ENCODE results near the gene RAB35.

Gene RAB35

GRCh38 chr12:120092551-120093335, 23.8 kb downstream of the RAB35 start:
- H3K27ac Mint-ChIP-seq = no peak overlapping the region
- H3K4me1 Mint-ChIP-seq = peaks cover 4% of the 10 kb centered on the region

GRCh38 chr12:120091371-120092090, 25.0 kb downstream of the RAB35 start:
- peaks cover 12% of the 10 kb centered on the region for H3K36me3 Mint-ChIP-seq
- DNase-seq (ENCODE audit: low spot score in 2 of 2) (no peak), ATAC-seq (ENCODE audit: low read depth) (no peak)
- H3K9me3 Mint-ChIP-seq = no peaks in the 10 kb centered on the region
- H3K27me3 Mint-ChIP-seq = peaks cover 2% of the 10 kb centered on the region
- no peak overlapping the region for H3K4me3 Mint-ChIP-seq
- H3K27ac Mint-ChIP-seq = no peak overlapping the region
- H3K4me1 Mint-ChIP-seq = peaks cover 9% of the 10 kb centered on the region

More at GRCh38 chr12:120092551-120093335, 23.8 kb downstream of the RAB35 start:
- Mint-ChIP-seq H3K27me3 (peaks cover 2% of the 10 kb centered on the region), H3K36me3 (peaks cover 12% of the 10 kb centered on the region), H3K9me3 (no peaks in the 10 kb centered on the region), H3K4me3 (no peak overlapping the region)
- no peak for DNase-seq (ENCODE audit: low spot score in 2 of 2)
- no peak for ATAC-seq (ENCODE audit: low read depth)

- Mint-ChIP-seq H3K4me1 (peaks cover 9% of the 10 kb centered on the region), H3K36me3 (peaks cover 9% of the 10 kb centered on the region), H3K27ac (no peak overlapping the region), H3K4me3 (no peak overlapping the region), H3K27me3 (peaks cover 2% of the 10 kb centered on the region), H3K9me3 (no peaks in the 10 kb centered on the region)
- DNase-seq (ENCODE audit: low spot score in 2 of 2) (no peak), ATAC-seq (ENCODE audit: low read depth) (no peak)
These were observed 25.8 kb downstream of the RAB35 start for GRCh38 chr12:120090626-120091295.

- Mint-ChIP-seq H3K27me3 (peaks cover 2% of the 10 kb centered on the region), H3K4me1 (peaks cover 9% of the 10 kb centered on the region), H3K27ac (no peak overlapping the region), H3K4me3 (no peak overlapping the region), H3K36me3 (peaks cover 9% of the 10 kb centered on the region), H3K9me3 (no peaks in the 10 kb centered on the region)
- DNase-seq (ENCODE audit: low spot score in 2 of 2) = no peak
- no peak for ATAC-seq (ENCODE audit: low read depth)
These were observed 26.3 kb downstream of the RAB35 start for GRCh38 chr12:120090206-120090605.

GRCh38 chr12:120089796-120090195, 26.8 kb downstream of the RAB35 start:
- Mint-ChIP-seq H3K36me3 (peaks cover 10% of the 10 kb centered on the region), H3K9me3 (no peaks in the 10 kb centered on the region), H3K27ac (no peak overlapping the region), H3K4me3 (no peak overlapping the region), H3K4me1 (peaks cover 9% of the 10 kb centered on the region), H3K27me3 (peaks cover 2% of the 10 kb centered on the region)
- DNase-seq (ENCODE audit: low spot score in 2 of 2) (no peak), ATAC-seq (ENCODE audit: low read depth) (no peak)

GRCh38 chr12:120089105-120089504, 27.4 kb downstream of the RAB35 start:
- DNase-seq (ENCODE audit: low spot score in 2 of 2) (no peak), ATAC-seq (ENCODE audit: low read depth) (no peak)
- Mint-ChIP-seq H3K4me3 (no peak overlapping the region), H3K27me3 (peaks cover 2% of the 10 kb centered on the region), H3K9me3 (no peaks in the 10 kb centered on the region), H3K4me1 (peaks cover 9% of the 10 kb centered on the region), H3K27ac (no peak overlapping the region), H3K36me3 (peaks cover 11% of the 10 kb centered on the region)

GRCh38 chr12:120086801-120087621, 29.5 kb downstream of the RAB35 start:
- Mint-ChIP-seq H3K36me3 (peaks cover 8% of the 10 kb centered on the region), H3K27ac (peak overlapping the region; percentile 73), H3K4me1 (peaks cover 9% of the 10 kb centered on the region), H3K4me3 (peak overlapping the region; percentile 70), H3K27me3 (peaks cover 2% of the 10 kb centered on the region), H3K9me3 (no peaks in the 10 kb centered on the region)
- ATAC-seq (ENCODE audit: low read depth) (peak; percentile 90), DNase-seq (ENCODE audit: low spot score in 2 of 2) (peak; percentile 99)

- DNase-seq (ENCODE audit: low spot score in 2 of 2) = no peak
- no peak for ATAC-seq (ENCODE audit: low read depth)
- Mint-ChIP-seq H3K27me3 (peaks cover 2% of the 10 kb centered on the region), H3K36me3 (peaks cover 6% of the 10 kb centered on the region), H3K4me3 (no peak overlapping the region), H3K4me1 (peaks cover 9% of the 10 kb centered on the region), H3K9me3 (no peaks in the 10 kb centered on the region), H3K27ac (no peak overlapping the region)
These were observed 30.5 kb downstream of the RAB35 start for GRCh38 chr12:120085920-120086645.

GRCh38 chr12:120081641-120082040, 34.9 kb downstream of the RAB35 start:
- Mint-ChIP-seq H3K27ac (no peak overlapping the region), H3K9me3 (no peaks in the 10 kb centered on the region), H3K4me1 (peaks cover under 1% of the 10 kb centered on the region), H3K4me3 (no peak overlapping the region), H3K36me3 (peaks cover 6% of the 10 kb centered on the region), H3K27me3 (no peaks in the 10 kb centered on the region)
- DNase-seq (ENCODE audit: low spot score in 2 of 2) = no peak
- no peak for ATAC-seq (ENCODE audit: low read depth)

- Mint-ChIP-seq H3K36me3 (peaks cover 4% of the 10 kb centered on the region), H3K4me1 (peaks cover 4% of the 10 kb centered on the region), H3K27ac (no peak overlapping the region), H3K4me3 (no peak overlapping the region), H3K27me3 (no peaks in the 10 kb centered on the region), H3K9me3 (no peaks in the 10 kb centered on the region)
- no peak for DNase-seq (ENCODE audit: low spot score in 2 of 2)
- ATAC-seq (ENCODE audit: low read depth) = no peak
These were observed 36.8 kb downstream of the RAB35 start for GRCh38 chr12:120079411-120080400.

GRCh38 chr12:120078868-120079267, 37.7 kb downstream of the RAB35 start:
- H3K27me3 Mint-ChIP-seq = no peaks in the 10 kb centered on the region
- no peak overlapping the region for H3K27ac Mint-ChIP-seq
- peaks cover 7% of the 10 kb centered on the region for H3K36me3 Mint-ChIP-seq
- no peak overlapping the region for H3K4me3 Mint-ChIP-seq
- no peaks in the 10 kb centered on the region for H3K9me3 Mint-ChIP-seq
- no peak for ATAC-seq (ENCODE audit: low read depth)
- H3K4me1 Mint-ChIP-seq = peaks cover 4% of the 10 kb centered on the region
- no peak for DNase-seq (ENCODE audit: low spot score in 2 of 2)

GRCh38 chr12:120077260-120077659, 39.3 kb downstream of the RAB35 start:
- H3K27ac Mint-ChIP-seq = no peak overlapping the region
- ATAC-seq (ENCODE audit: low read depth) = no peak
- peaks cover 10% of the 10 kb centered on the region for H3K36me3 Mint-ChIP-seq
- H3K9me3 Mint-ChIP-seq = no peaks in the 10 kb centered on the region
- DNase-seq (ENCODE audit: low spot score in 2 of 2) = no peak
- no peaks in the 10 kb centered on the region for H3K27me3 Mint-ChIP-seq
- H3K4me3 Mint-ChIP-seq = no peak overlapping the region
- H3K4me1 Mint-ChIP-seq = peaks cover 4% of the 10 kb centered on the region

All from memory B cell (primary cell).